MM.1S (cell line): ENCODE measurements around the gene CCDC188.
"Not testable (repeated sequence)": the region's sequence is repeated elsewhere in the genome, so short reads cannot be mapped to it uniquely, and the experiment has no call there.

Experiments
- DNase-seq: peaks from one replicate; pipeline ENCODE4 v3.0.0-alpha.2; 2015
- H2AFZ ChIP-seq: fragments of 300-600 bp; sonication (generic); 2 replicates; pipeline ENCODE4 v1.6.0; 2016; ENCODE audit warnings: antibody characterized with exemption, low read length
- H3F3A ChIP-seq: fragments of 300-600 bp; sonication (generic); 2 replicates; pipeline ENCODE4 v1.6.1; 2016; ENCODE audit warnings: mild to moderate bottlenecking, antibody characterized with exemption, low read length, moderate library complexity, mixed read lengths; ENCODE audit not compliant: insufficient read depth
- H3K27ac ChIP-seq: fragments of 300-600 bp; sonication (generic); 2 replicates; pipeline ENCODE4 v1.5.1; 2016; ENCODE audit warnings: mild to moderate bottlenecking, low read length
- H3K27me3 ChIP-seq: fragments of 300-600 bp; sonication (generic); replicated peaks from 2 replicates; pipeline ENCODE4 v1.6.0; 2016; ENCODE audit warnings: low read length; ENCODE audit not compliant: insufficient read depth
- H3K36me3 ChIP-seq: fragments of 300-600 bp; sonication (generic); replicated peaks from 2 replicates; pipeline ENCODE4 v1.6.1; 2016; ENCODE audit warnings: mild to moderate bottlenecking, low read length, mixed read lengths; ENCODE audit not compliant: insufficient read depth
- H3K4me1 ChIP-seq: fragments of 300-600 bp; sonication (generic); 2 replicates; pipeline ENCODE4 v1.6.1; 2016; ENCODE audit warnings: low read length, mixed read lengths
- H3K4me2 ChIP-seq: fragments of 300-600 bp; sonication (generic); 2 replicates; pipeline ENCODE4 v1.6.0; 2016; ENCODE audit warnings: low read depth, low read length
- H3K4me3 ChIP-seq: fragments of 300-600 bp; sonication (generic); 2 replicates; pipeline ENCODE4 v1.5.1; 2016; ENCODE audit warnings: low read length, mixed read lengths
- H3K79me2 ChIP-seq: fragments of 300-600 bp; sonication (generic); 2 replicates; pipeline ENCODE4 v1.6.1; 2016; ENCODE audit warnings: mixed run types, low read length, mixed read lengths
- H3K9ac ChIP-seq: fragments of 300-600 bp; sonication (generic); 2 replicates; pipeline ENCODE4 v1.6.1; 2016; ENCODE audit warnings: low read length, mixed read lengths
- H3K9me2 ChIP-seq: fragments of 300-600 bp; sonication (generic); replicated peaks from 2 replicates; pipeline ENCODE4 v1.6.1; 2016; ENCODE audit warnings: mild to moderate bottlenecking, low read length, mixed read lengths; ENCODE audit not compliant: insufficient read depth
- H3K9me3 ChIP-seq: fragments of 300-600 bp; sonication (generic); replicated peaks from 2 replicates; pipeline ENCODE4 v1.6.1; 2016; ENCODE audit warnings: mild to moderate bottlenecking, low read length, mixed read lengths; ENCODE audit not compliant: insufficient read depth
- H4K20me1 ChIP-seq: fragments of 300-600 bp; sonication (generic); 2 replicates; pipeline ENCODE4 v1.6.1; 2016; ENCODE audit warnings: mild to moderate bottlenecking, low read length, moderate library complexity, mixed read lengths; ENCODE audit not compliant: insufficient read depth
- CTCF ChIP-seq: fragments of 300-600 bp; sonication (generic); IDR thresholded peaks from 2 replicates; pipeline ENCODE4 v1.5.1; 2016; ENCODE audit warnings: antibody characterized with exemption, low read length, mixed read lengths
- EZH2 ChIP-seq: fragments of 300-600 bp; sonication (generic); optimal IDR thresholded peaks from 2 replicates; pipeline ENCODE3; 2017; ENCODE audit warnings: low read depth, mild to moderate bottlenecking, antibody characterized with exemption, low read length, mixed read lengths
- EZH2phosphoT487 ChIP-seq: fragments of 300-600 bp; sonication (generic); IDR thresholded peaks from 2 replicates; pipeline ENCODE4 v1.6.1; 2018; ENCODE audit warnings: antibody characterized with exemption, low read length

The CCDC188 gene

GRCh38 chr22:20165913-20166312, 15.1 kb upstream of the CCDC188 start:
- no peaks in the 10 kb centered on the region for H3K9me3 ChIP-seq
- no peaks in the 10 kb centered on the region for H3F3A ChIP-seq
- H3K4me3 ChIP-seq: no peak overlapping the region
- no peak overlapping the region for H3K27ac ChIP-seq
- no peaks in the 10 kb centered on the region for H3K79me2 ChIP-seq
- no peak overlapping the region for H3K9ac ChIP-seq
- TF ChIP-seq EZH2: no peak
- TF ChIP-seq CTCF: no peak
- TF ChIP-seq EZH2phosphoT487: no peak
- H2AFZ ChIP-seq: no peak overlapping the region
- H3K36me3 ChIP-seq: no peaks in the 10 kb centered on the region
- H4K20me1 ChIP-seq: no peaks in the 10 kb centered on the region
- H3K9me2 ChIP-seq: no peaks in the 10 kb centered on the region
- no peaks in the 10 kb centered on the region for H3K4me1 ChIP-seq
- H3K27me3 ChIP-seq: peaks cover 69% of the 10 kb centered on the region
- H3K4me2 ChIP-seq: no peak overlapping the region
- DNase-seq: no peak

GRCh38 chr22:20165421-20165820, 14.6 kb upstream of the CCDC188 start:
- H4K20me1 ChIP-seq: no peaks in the 10 kb centered on the region
- no peaks in the 10 kb centered on the region for H3K4me1 ChIP-seq
- H3K79me2 ChIP-seq: no peaks in the 10 kb centered on the region
- no peak overlapping the region for H3K4me3 ChIP-seq
- H3K27me3 ChIP-seq: peaks cover 64% of the 10 kb centered on the region
- DNase-seq: no peak
- H3F3A ChIP-seq: no peaks in the 10 kb centered on the region
- H3K36me3 ChIP-seq: no peaks in the 10 kb centered on the region
- H3K9me2 ChIP-seq: no peaks in the 10 kb centered on the region
- no peak overlapping the region for H3K4me2 ChIP-seq
- TF ChIP-seq EZH2 (no peak), EZH2phosphoT487 (no peak), CTCF (no peak)
- no peak overlapping the region for H2AFZ ChIP-seq
- no peak overlapping the region for H3K27ac ChIP-seq
- no peak overlapping the region for H3K9ac ChIP-seq
- H3K9me3 ChIP-seq: no peaks in the 10 kb centered on the region

- Histone ChIP-seq H3K27me3 (peaks cover 64% of the 10 kb centered on the region), H3K9ac (no peak overlapping the region), H3K4me1 (no peaks in the 10 kb centered on the region), H2AFZ (no peak overlapping the region), H3K9me2 (no peaks in the 10 kb centered on the region), H3K4me3 (no peak overlapping the region), H3K36me3 (no peaks in the 10 kb centered on the region), H3K9me3 (no peaks in the 10 kb centered on the region), H3K4me2 (no peak overlapping the region), H3K79me2 (no peaks in the 10 kb centered on the region), H4K20me1 (no peaks in the 10 kb centered on the region), H3K27ac (no peak overlapping the region), H3F3A (no peaks in the 10 kb centered on the region)
- DNase-seq: no peak
- TF ChIP-seq EZH2phosphoT487 (no peak), EZH2 (no peak), CTCF (no peak)
Measured at GRCh38 chr22:20164863-20165262, 14.0 kb upstream of the CCDC188 start.

GRCh38 chr22:20160041-20160440, 9.2 kb upstream of the CCDC188 start:
- Histone ChIP-seq H3K9ac (no peak overlapping the region), H4K20me1 (no peaks in the 10 kb centered on the region), H3K36me3 (no peaks in the 10 kb centered on the region), H3K27ac (no peak overlapping the region), H3K79me2 (no peaks in the 10 kb centered on the region), H3K9me2 (no peaks in the 10 kb centered on the region), H2AFZ (no peak overlapping the region), H3K4me3 (no peak overlapping the region), H3F3A (no peaks in the 10 kb centered on the region), H3K27me3 (peaks cover 59% of the 10 kb centered on the region), H3K4me1 (no peaks in the 10 kb centered on the region), H3K4me2 (no peak overlapping the region), H3K9me3 (no peaks in the 10 kb centered on the region)
- TF ChIP-seq EZH2phosphoT487: no peak
- no peak for TF ChIP-seq EZH2
- TF ChIP-seq CTCF: no peak
- no peak for DNase-seq

GRCh38 chr22:20159531-20159930, 8.7 kb upstream of the CCDC188 start:
- not testable (repeated sequence) for H3K4me2 ChIP-seq, H3F3A ChIP-seq, H4K20me1 ChIP-seq, DNase-seq, H3K4me3 ChIP-seq, H3K79me2 ChIP-seq, H3K9me3 ChIP-seq, H3K36me3 ChIP-seq, H3K9me2 ChIP-seq, H3K4me1 ChIP-seq, H2AFZ ChIP-seq, H3K27ac ChIP-seq, H3K9ac ChIP-seq
- peaks cover 61% of the 10 kb centered on the region for H3K27me3 ChIP-seq
